Measurements from ENCODE around the gene ABCF3.

Gene ABCF3, protein sequence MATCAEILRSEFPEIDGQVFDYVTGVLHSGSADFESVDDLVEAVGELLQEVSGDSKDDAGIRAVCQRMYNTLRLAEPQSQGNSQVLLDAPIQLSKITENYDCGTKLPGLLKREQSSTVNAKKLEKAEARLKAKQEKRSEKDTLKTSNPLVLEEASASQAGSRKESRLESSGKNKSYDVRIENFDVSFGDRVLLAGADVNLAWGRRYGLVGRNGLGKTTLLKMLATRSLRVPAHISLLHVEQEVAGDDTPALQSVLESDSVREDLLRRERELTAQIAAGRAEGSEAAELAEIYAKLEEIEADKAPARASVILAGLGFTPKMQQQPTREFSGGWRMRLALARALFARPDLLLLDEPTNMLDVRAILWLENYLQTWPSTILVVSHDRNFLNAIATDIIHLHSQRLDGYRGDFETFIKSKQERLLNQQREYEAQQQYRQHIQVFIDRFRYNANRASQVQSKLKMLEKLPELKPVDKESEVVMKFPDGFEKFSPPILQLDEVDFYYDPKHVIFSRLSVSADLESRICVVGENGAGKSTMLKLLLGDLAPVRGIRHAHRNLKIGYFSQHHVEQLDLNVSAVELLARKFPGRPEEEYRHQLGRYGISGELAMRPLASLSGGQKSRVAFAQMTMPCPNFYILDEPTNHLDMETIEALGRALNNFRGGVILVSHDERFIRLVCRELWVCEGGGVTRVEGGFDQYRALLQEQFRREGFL

DNA sequence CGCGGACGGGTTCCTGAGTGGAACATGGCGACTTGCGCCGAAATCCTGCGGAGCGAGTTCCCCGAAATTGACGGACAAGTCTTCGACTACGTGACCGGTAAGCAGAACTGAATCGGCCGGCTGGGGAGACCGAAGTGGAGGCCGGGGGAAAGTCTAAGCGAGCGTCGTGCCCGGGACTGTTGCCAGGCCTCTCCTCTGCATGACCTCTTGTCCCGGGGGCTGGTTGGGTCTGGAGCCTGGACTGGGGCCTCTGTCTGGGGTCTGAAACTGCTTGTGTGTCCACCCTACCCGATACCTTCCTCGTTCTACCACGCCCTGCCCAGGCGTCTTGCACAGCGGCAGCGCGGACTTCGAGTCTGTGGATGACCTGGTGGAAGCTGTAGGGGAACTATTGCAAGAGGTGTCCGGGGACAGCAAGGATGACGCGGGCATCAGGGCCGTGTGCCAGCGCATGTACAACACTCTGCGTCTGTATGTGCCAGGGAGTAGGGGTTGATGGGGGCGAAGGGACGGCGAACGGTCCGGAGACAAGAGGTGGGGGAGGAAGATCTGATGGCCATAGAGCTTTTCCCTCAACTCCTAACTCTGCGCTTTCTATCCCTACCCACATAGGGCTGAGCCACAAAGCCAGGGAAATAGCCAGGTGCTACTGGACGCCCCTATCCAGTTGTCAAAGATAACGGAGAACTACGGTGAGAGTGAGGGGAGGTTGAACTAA is at the start of gene ABCF3:
TSS of gene ABCF3 (plus strand) at position 16 of the 718 bp plus-strand sequence. CDS start at position 25, 9 bp downstream.
- TF ChIP-seq, protein P1, sequence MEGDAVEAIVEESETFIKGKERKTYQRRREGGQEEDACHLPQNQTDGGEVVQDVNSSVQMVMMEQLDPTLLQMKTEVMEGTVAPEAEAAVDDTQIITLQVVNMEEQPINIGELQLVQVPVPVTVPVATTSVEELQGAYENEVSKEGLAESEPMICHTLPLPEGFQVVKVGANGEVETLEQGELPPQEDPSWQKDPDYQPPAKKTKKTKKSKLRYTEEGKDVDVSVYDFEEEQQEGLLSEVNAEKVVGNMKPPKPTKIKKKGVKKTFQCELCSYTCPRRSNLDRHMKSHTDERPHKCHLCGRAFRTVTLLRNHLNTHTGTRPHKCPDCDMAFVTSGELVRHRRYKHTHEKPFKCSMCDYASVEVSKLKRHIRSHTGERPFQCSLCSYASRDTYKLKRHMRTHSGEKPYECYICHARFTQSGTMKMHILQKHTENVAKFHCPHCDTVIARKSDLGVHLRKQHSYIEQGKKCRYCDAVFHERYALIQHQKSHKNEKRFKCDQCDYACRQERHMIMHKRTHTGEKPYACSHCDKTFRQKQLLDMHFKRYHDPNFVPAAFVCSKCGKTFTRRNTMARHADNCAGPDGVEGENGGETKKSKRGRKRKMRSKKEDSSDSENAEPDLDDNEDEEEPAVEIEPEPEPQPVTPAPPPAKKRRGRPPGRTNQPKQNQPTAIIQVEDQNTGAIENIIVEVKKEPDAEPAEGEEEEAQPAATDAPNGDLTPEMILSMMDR (IDR thresholded peaks at IDR 0.05; ENCODE audit: extremely low read depth, insufficient read depth, missing control alignments), result no peak
- no peak for DNase-seq (ENCODE audit: low spot score)
- in situ Hi-C loops (cut with MboI; ENCODE audit: low pct_unique_long_range_greater_than_20kb, low sequenced_read_pairs, unreplicated experiment), result no loop called here

DNA sequence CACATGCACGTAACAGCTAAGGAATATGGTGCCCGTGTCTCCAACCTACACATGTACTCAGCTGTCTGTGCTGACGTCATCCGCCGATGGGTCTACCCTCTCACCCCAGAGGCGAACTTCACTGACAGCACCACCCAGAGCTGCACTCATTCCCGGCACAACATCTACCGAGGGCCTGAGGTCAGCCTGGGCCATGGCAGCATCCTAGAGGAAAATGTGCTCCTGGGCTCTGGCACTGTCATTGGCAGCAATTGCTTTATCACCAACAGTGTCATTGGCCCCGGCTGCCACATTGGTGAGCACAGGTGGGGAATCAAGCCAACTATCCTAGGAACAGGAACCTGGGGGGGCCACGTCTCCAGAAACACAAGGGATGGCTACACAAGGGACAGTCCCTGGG is 45.6 kb upstream of the ABCF3 start:
- TF ChIP-seq, protein P1 (IDR thresholded peaks at IDR 0.05; ENCODE audit: extremely low read depth, insufficient read depth, missing control alignments), result no peak
- in situ Hi-C loops (cut with MboI; ENCODE audit: low pct_unique_long_range_greater_than_20kb, low sequenced_read_pairs, unreplicated experiment), result no loop called here
- DNase-seq (ENCODE audit: low spot score), result no peak

DNA sequence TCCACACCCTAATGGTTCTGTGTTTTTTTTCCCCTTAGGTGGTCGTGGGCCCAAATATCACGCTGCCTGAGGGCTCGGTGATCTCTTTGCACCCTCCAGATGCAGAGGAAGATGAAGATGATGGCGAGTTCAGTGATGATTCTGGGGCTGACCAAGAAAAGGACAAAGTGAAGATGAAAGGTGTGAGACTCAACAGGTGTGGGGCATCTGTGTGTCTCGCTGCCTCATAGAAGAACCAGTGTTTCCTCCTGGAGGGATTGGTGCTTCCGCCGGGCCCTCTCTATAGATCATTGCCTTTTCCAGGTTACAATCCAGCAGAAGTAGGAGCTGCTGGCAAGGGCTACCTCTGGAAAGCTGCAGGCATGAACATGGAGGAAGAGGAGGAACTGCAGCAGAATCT is 43.8 kb upstream of the ABCF3 start:
- no peak for DNase-seq (ENCODE audit: low spot score)
- in situ Hi-C loops (cut with MboI; ENCODE audit: low pct_unique_long_range_greater_than_20kb, low sequenced_read_pairs, unreplicated experiment), result no loop called here
- TF ChIP-seq, protein P1 (IDR thresholded peaks at IDR 0.05; ENCODE audit: extremely low read depth, insufficient read depth, missing control alignments), result no peak

DNA sequence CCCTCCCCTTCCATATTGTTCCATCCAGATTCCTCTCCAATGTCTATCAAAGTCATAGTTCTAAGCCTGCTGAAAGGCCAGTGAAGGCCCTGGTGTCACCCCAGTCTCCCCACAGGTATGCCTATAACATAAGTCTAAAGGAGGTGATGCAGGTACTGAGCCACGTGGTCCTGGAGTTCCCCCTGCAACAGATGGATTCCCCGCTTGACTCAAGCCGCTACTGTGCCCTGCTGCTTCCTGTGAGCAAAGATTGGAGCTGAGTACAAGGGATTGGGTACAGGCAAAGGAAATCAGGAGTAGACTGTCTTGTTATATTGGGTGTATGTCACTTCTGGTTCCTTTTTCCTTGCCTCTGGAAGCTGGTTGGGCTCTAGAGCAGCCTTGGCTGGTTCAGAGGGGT is 42.7 kb upstream of the ABCF3 start:
- DNase-seq (ENCODE audit: low spot score), result no peak
- TF ChIP-seq, protein P1 (IDR thresholded peaks at IDR 0.05; ENCODE audit: extremely low read depth, insufficient read depth, missing control alignments), result no peak
- in situ Hi-C loops (cut with MboI; ENCODE audit: low pct_unique_long_range_greater_than_20kb, low sequenced_read_pairs, unreplicated experiment), result no loop called here

DNA sequence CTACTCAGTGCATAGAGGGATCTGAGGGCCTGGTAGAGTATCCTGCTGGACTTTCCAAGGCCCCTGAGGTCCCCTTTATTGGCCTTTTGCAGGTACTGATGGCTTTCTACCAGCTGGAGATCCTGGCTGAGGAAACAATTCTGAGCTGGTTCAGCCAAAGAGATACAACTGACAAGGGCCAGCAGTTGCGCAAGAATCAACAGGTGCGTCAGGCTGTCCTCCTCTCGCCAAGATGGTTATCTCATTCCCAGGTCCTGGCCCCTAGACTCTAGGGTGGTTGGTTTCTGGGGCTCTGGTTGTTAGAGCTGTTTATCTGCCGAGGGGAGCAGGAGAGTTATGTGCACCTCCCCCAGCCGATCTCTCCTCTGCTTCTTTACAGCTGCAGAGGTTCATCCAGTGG is 41.5 kb upstream of the ABCF3 start:
- TF ChIP-seq, protein P1 (IDR thresholded peaks at IDR 0.05; ENCODE audit: extremely low read depth, insufficient read depth, missing control alignments), result no peak
- in situ Hi-C loops (cut with MboI; ENCODE audit: low pct_unique_long_range_greater_than_20kb, low sequenced_read_pairs, unreplicated experiment), result no loop called here
- no peak for DNase-seq (ENCODE audit: low spot score)

DNA sequence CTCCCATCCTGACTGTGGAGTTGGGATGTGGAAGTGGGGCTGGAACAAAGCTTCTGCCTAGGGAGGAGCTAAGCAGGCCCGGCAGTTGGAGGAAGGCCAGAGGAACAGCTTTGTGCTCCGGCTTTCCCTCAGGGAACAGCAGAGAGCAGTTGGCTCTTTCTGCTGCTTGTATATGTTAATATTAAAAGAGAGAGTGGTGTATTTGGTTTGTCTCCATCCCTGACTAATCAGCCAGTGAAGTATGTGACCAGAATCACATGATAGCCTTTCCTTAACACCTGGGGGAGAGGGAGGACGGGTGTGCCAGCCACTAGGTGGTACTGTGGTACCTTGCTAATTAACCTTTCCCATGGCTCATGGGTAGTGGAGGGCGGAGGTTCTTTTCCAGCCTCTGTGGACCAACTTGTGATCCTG is 40.9 kb upstream of the ABCF3 start:
- no peak for DNase-seq (ENCODE audit: low spot score)
- TF ChIP-seq, protein P1 (IDR thresholded peaks at IDR 0.05; ENCODE audit: extremely low read depth, insufficient read depth, missing control alignments), result peak; percentile 37
- in situ Hi-C loops (cut with MboI; ENCODE audit: low pct_unique_long_range_greater_than_20kb, low sequenced_read_pairs, unreplicated experiment), result no loop called here

Data from GM13977 (cell line).